ENCODE data around the gene PTPRM. TPM values are rescaled to one million over a fixed set of nuclear protein-coding genes. Genes with fewer than 3 reads are reported as not detected.

PTPRM gene
- polyA plus RNA-seq, 1 of the 3 experiments (the other 2 are of a cell fraction), result 16.0 TPM

DNA sequence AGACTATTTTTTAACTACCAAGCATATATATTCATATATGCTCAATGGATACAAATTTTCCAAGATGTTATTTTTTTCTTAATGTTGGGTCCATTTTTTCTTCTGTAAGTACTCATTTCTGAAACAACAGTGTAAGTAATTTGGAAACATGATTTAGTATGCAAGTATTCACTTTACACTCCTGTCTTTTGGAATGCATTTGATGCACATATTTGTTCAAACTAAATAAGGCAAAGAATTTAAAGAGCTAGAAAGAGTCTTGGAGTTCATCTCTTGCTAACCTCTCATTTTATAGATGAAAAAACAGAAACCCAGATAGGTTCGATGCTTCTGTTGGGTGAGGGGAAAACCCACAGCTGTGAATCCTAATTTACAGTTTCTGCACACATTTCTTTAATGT is 602.6 kb downstream of the PTPRM start:
- no peak for DNase-seq
- Histone ChIP-seq H3K27ac (ENCODE audit: low read depth in 2 of 2, low read length in 1 of 2) (no peak overlapping the region), H3K27me3 (ENCODE audit: insufficient read depth) (no peaks in the 10 kb centered on the region), H3K9me3 (no peaks in the 10 kb centered on the region), H4K20me1 (ENCODE audit: insufficient read depth) (no peaks in the 10 kb centered on the region), H3K9me2 (no peaks in the 10 kb centered on the region), H3K4me3 (ENCODE audit: low read depth in 2 of 2, low read length in 1 of 2) (no peak overlapping the region), H3K4me2 (no peak overlapping the region), H3K4me1 (ENCODE audit: control insufficient read depth in 1 of 2, insufficient read depth in 2 of 2, low read depth in 1 of 2, low read length in 1 of 2) (peaks cover 0 to 17% of the 10 kb centered on the region in 2 experiments; a peak in 2 of 4 replicates), H3F3A (replicated peaks; ENCODE audit: insufficient read depth) (no peaks in the 10 kb centered on the region), H3K79me2 (ENCODE audit: insufficient read depth) (no peaks in the 10 kb centered on the region), H2AFZ (ENCODE audit: low read depth) (no peak overlapping the region), H3K36me3 (replicated peaks in 1 of 2; ENCODE audit: control insufficient read depth in 1 of 2, insufficient read depth in 2 of 2, low read length in 1 of 2) (no peaks in the 10 kb centered on the region), H3K9ac (no peak overlapping the region)
- WGBS (ENCODE audit: low lambda C conversion rate), result 43% methylated on average over 1 of the region's 1 CpG
- ChIA-PET CTCF (interaction anchor here (1.1 kb wide), 1 partner anchor 310 kb away, joined by 3 read pairs; no protein-coding TSS in a partner anchor), POLR2A (interaction anchor here (0.6 kb wide), 1 partner anchor 132 kb away, joined by 3 read pairs; no protein-coding TSS in a partner anchor)
- TF ChIP-seq JUND (IDR thresholded peaks at IDR 0.05) (no peak), YY1 (IDR thresholded peaks at IDR 0.05; ENCODE audit: low read depth) (no peak), CHD2 (IDR thresholded peaks at IDR 0.05; ENCODE audit: low read length, partially characterized antibody) (no peak), RCOR1 (IDR thresholded peaks at IDR 0.05; ENCODE audit: low read length) (no peak), FOSL2 (IDR thresholded peaks at IDR 0.05; ENCODE audit: borderline replicate concordance, low read depth) (no peak), RXRA (IDR thresholded peaks at IDR 0.05; ENCODE audit: borderline replicate concordance, low read depth) (no peak), RFX5 (IDR thresholded peaks at IDR 0.05; ENCODE audit: low read length) (no peak), EP300 (IDR thresholded peaks at IDR 0.05; ENCODE audit: borderline replicate concordance in 1 of 2, low read depth in 1 of 2, low read length in 1 of 2) (no peak), TCF12 (IDR thresholded peaks at IDR 0.05) (no peak), EZH2phosphoT487 (IDR thresholded peaks at IDR 0.05; ENCODE audit: borderline replicate concordance, low read depth) (no peak), RAD21 (IDR thresholded peaks at IDR 0.05; ENCODE audit: low read length) (no peak), MEF2A (IDR thresholded peaks at IDR 0.05; ENCODE audit: borderline replicate concordance, low read depth) (no peak)
- TF ChIP-seq, protein P1, sequence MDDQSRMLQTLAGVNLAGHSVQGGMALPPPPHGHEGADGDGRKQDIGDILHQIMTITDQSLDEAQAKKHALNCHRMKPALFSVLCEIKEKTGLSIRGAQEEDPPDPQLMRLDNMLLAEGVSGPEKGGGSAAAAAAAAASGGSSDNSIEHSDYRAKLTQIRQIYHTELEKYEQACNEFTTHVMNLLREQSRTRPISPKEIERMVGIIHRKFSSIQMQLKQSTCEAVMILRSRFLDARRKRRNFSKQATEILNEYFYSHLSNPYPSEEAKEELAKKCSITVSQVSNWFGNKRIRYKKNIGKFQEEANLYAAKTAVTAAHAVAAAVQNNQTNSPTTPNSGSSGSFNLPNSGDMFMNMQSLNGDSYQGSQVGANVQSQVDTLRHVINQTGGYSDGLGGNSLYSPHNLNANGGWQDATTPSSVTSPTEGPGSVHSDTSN (IDR thresholded peaks at IDR 0.05), result no peak

GRCh38 chr18:8174771-8175170 is 607.7 kb downstream of the PTPRM start:
- H3F3A ChIP-seq (replicated peaks; ENCODE audit: insufficient read depth), result no peaks in the 10 kb centered on the region
- DNase-seq, result peak; percentile 47
- no peak overlapping the region for H3K4me3 ChIP-seq (ENCODE audit: low read depth in 2 of 2, low read length in 1 of 2)
- no peaks in the 10 kb centered on the region for H3K79me2 ChIP-seq (ENCODE audit: insufficient read depth)
- CTCF ChIA-PET, result interaction anchor here (1.1 to 2.0 kb wide), 3 partner anchors 13 to 608 kb away, joined by 3 to 6 read pairs (median 3); partner anchors contain the start of gene PTPRM
- H3K9me3 ChIP-seq, result no peaks in the 10 kb centered on the region
- H3K27me3 ChIP-seq (ENCODE audit: insufficient read depth), result no peaks in the 10 kb centered on the region
- H2AFZ ChIP-seq (ENCODE audit: low read depth), result no peak overlapping the region
- POLR2A ChIA-PET, result no interaction called here
- TF ChIP-seq RCOR1 (IDR thresholded peaks at IDR 0.05; ENCODE audit: low read length) (peak; percentile 95), MXI1 (IDR thresholded peaks at IDR 0.05; ENCODE audit: low read depth, low read length) (peak; percentile 84), EP300 (IDR thresholded peaks at IDR 0.05; ENCODE audit: borderline replicate concordance in 1 of 2, low read depth in 1 of 2, low read length in 1 of 2) (peak in 1 of 2 experiments; percentile 94; a peak in 2 of 4 replicates), RAD21 (IDR thresholded peaks at IDR 0.05; ENCODE audit: low read length) (peak; percentile 46), CHD2 (IDR thresholded peaks at IDR 0.05; ENCODE audit: low read length, partially characterized antibody) (peak; percentile 72), GABPA (IDR thresholded peaks at IDR 0.05; ENCODE audit: low read depth) (no peak), TCF12 (IDR thresholded peaks at IDR 0.05) (peak; percentile 38; the same call in 1 of the 2 replicates), FOXJ3 (CRISPR knock-in tag; IDR thresholded peaks at IDR 0.05) (peak; percentile 99), GATA2 (CRISPR knock-in tag; IDR thresholded peaks at IDR 0.05) (peak; percentile 94)
- TF ChIP-seq, protein P2, sequence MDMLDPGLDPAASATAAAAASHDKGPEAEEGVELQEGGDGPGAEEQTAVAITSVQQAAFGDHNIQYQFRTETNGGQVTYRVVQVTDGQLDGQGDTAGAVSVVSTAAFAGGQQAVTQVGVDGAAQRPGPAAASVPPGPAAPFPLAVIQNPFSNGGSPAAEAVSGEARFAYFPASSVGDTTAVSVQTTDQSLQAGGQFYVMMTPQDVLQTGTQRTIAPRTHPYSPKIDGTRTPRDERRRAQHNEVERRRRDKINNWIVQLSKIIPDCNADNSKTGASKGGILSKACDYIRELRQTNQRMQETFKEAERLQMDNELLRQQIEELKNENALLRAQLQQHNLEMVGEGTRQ (IDR thresholded peaks at IDR 0.05; ENCODE audit: borderline replicate concordance, low read depth, low read length), result no peak
- H3K9me2 ChIP-seq, result no peaks in the 10 kb centered on the region; the same call in 1 of the 2 replicates
- H3K27ac ChIP-seq (ENCODE audit: low read depth in 2 of 2, low read length in 1 of 2), result peak overlapping the region in 1 of 2 experiments; percentile 83; a peak in 2 of 4 replicates
- H3K36me3 ChIP-seq (replicated peaks in 1 of 2; ENCODE audit: control insufficient read depth in 1 of 2, insufficient read depth in 2 of 2, low read length in 1 of 2), result no peaks in the 10 kb centered on the region
- H3K9ac ChIP-seq, result no peak overlapping the region
- H3K4me2 ChIP-seq, result no peak overlapping the region
- 29% methylated on average over 2 of the region's 2 CpGs for WGBS (ENCODE audit: low lambda C conversion rate)
- no peaks in the 10 kb centered on the region for H4K20me1 ChIP-seq (ENCODE audit: insufficient read depth)
- peaks cover 0 to 32% of the 10 kb centered on the region in 2 experiments; a peak in 2 of 4 replicates for H3K4me1 ChIP-seq (ENCODE audit: control insufficient read depth in 1 of 2, insufficient read depth in 2 of 2, low read depth in 1 of 2, low read length in 1 of 2)
